HG03196 (cell line): ENCODE results near the gene WFDC8.

Experiments
- ATAC-seq: cut with Tn5 transposase; IDR thresholded peaks from one replicate; pipeline ENCODE4 v1.9.1; 2021; ENCODE audit not compliant: unreplicated experiment

Gene WFDC8

GRCh38 chr20:45550765-45551164, 28.3 kb downstream of the WFDC8 start:
- no peak for ATAC-seq

DNA sequence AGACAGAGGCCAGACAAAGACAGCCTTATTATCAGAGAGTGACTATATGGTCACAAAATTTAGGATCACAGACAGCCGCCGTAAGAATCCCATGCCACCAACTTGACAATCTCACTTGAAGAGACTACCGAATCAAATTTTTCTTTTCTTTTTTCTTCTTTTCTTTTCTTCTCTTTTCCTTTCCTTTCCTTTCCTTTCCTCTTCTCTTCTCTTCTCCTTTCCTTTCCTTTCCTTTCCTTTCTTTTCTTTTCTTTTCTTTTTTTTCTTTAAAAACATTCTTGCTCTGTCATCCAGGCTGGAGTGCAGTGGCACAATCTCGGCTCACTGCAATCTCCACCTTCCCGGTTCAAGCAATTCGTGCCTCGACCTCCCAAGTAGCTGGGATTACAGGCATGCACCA, 30.7 kb downstream of the WFDC8 start:
- ATAC-seq = no peak

DNA sequence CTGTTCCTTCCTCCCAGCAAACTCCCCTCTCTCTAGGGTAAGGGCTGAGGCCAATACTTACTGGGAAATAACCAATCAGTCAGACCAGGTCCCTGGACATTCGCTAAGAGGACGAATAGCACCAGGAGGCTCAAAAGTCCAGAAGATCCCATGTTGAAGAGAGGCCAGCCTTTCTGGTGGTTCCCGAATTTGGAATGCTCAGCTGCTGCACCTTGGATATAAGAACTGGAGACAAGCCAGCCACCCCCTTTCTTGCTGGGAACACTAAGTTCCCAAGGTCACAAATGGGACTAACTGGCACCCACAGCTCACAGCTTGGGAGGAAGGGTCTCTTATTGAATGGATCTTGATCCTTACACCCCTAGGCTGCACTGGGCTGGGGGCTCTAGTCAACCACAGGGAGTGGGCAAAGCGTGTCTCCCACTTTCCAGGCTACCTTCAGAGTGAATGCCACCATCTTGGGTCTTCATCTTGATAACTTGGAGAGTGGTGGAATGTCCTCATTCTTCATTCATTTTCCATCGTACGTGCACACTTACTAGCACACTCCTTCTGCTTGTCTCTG, 31.8 kb downstream of the WFDC8 start, which contains the start of gene EPPIN:
EPPIN (minus strand) TSS at position 196 of the 565 bp plus-strand sequence; CDS start at position 152, 44 bp downstream.
- no peak for ATAC-seq

DNA sequence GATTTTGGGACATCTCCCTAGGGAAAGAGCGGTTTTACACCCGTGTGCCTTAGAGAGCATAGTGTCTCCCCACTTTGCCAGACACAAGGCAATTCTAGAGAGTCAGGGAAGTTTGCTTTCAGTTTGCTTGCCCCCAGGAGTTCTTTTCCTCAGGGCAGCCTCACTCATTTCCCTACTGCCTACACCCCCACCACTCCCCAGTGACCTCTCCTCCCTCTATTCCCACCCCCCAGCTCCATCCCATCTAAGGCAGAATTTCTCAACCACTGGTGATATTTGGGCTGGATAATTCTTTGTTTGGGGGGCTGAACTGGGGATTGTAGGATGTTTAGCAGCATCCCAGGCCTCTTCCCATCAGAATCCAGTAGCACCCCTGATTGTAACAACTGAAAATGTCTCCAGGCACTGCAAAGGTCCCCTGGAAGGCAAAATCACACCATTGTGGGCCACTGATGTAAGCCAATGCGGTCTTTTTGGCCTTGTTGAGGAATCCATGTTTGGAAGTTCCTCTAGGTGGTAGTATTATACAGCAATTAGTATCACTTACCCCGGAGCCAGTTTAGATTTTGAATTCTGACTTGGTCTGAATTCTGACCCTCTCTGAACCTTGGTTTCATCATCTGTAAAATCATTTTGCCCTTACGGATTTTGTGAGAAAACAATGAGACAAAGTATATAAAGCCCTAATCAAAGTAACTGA, 33.2 kb downstream of the WFDC8 start:
- ATAC-seq = no peak

- no peak for ATAC-seq
These were observed 33.7 kb downstream of the WFDC8 start for GRCh38 chr20:45545351-45545750.

DNA sequence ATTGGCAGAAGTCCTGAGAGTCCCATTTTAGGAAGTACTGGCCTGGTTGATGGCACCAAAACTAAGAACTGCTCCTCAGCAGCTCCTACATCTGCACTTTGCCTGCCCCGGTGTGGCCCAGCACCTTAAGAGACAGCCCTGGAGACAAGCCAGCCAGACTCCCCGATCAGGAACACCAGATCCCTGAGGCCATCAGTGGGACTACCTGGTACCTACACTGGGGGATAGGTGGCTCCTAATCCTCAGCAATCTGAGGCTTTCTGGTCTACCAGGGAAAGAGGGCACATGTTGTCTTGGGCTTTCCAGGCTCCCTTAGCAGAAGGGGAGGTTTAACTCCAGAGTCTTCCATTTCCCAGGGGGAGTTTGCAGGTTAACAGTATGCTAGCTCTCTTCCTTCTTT, 39.7 kb downstream of the WFDC8 start, which contains the start of gene WFDC6:
WFDC6 (minus strand) TSS at position 101 of the 400 bp plus-strand sequence; CDS start at position 26, 75 bp downstream.
- no peak for ATAC-seq

GRCh38 chr20:45538209-45538799, 40.8 kb downstream of the WFDC8 start:
- no peak for ATAC-seq

DNA sequence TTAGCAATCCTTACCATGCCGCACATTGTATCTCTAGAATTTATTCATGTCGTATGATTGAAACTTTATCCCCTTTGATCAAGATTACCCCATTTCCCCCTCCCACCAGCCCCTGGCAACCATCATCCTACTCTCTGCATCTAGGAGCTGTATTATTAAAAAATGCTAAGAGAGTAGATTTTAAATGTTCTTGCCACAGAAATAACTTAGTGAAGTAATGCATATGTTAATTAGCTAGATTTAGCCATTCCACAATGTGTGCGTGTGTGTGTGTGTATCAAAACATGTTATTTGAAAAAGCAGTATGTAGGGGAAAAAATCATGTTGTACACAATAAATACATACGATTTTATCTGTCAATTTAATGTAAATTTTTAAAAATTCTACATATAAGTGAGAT, 51.8 kb downstream of the WFDC8 start:
- no peak for ATAC-seq

- no peak for ATAC-seq
These were observed 55.3 kb downstream of the WFDC8 start for GRCh38 chr20:45523821-45524220.

GRCh38 chr20:45518282-45518681, 60.8 kb downstream of the WFDC8 start:
- ATAC-seq = no peak

- ATAC-seq = no peak
These were observed 63.8 kb downstream of the WFDC8 start, which contains the start of gene SPINT3 for GRCh38 chr20:45515147-45515913. SPINT3 (minus strand) TSS chr20:45515622; CDS start chr20:45515608, 14 bp downstream.

GRCh38 chr20:45510242-45510862, 68.7 kb downstream of the WFDC8 start:
- no peak for ATAC-seq

DNA sequence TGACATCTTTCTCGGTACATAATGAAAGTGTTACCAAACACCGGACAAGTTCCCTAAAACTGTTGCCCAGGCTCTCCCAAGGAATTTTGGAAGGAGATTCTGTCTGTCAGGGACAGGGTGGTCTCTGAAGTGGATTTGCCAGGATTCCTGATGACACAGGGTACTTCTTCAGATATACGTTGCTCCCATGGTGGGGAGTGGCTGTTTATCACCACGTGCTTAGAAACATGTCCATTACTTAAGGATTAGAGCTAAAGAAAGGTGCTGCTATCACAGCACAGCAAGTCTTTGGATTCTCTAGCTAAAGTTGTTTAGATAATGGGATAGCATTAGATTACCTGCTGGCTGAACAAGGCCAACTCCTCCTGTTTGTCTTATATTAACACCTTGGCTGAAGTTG, 70.0 kb downstream of the WFDC8 start:
- no peak for ATAC-seq

GRCh38 chr20:45508068-45508886, 70.8 kb downstream of the WFDC8 start:
- no peak for ATAC-seq

DNA sequence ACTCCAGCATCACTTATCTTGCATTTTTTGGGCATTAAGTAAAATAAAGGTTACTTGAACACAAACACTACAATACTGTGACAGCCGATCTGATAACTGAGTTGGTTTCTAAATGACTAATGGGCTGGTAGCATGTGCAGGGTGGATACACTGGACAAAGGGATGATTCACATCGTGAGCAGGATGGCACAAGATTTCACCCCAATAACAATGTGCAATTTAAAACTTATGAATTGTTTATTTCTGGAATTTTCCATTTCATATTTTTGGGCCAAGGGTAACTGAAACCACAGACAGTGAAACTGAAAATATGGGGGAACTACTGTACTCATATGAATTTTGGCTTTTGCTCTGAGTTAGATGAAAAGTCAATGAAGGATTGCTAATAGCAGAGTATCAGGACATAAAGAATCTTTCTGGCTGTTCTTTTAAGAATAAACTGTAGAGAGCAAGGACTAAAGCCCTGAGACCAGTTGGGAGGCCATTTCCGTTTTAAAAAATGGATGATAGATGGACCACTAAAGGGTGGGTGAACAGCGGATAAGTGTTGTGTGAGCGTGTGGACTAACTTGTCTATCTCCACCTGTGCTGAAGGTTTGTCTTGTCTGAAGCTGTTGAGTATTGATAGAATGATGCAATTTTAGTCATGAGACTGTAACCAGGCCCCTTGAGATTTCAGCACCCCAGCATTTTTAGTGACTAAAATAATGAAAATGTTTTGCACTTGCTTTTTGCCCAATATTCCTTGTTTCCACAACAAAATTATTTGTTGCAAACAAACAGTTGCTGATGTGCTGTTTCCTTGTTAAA, 71.9 kb downstream of the WFDC8 start:
- ATAC-seq = no peak

DNA sequence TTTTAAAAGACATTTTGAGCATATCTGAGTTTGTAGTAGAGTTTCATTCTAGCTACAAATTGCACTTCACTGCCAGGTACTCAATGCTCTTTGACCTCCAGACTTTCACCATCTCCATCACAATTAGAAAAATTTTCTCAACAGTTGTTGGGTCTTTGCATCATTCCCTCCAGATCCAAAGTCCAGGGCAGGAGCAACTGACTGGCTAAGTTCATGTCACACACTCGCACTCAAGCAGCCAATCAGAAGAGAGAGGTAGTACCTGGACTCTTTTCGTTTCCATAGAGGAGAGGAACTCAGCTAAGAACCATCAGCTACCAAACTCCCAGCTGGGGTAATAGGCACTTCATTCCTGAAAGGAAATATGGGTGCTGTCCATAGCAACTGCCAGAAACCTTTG, 72.7 kb downstream of the WFDC8 start:
- no peak for ATAC-seq

DNA sequence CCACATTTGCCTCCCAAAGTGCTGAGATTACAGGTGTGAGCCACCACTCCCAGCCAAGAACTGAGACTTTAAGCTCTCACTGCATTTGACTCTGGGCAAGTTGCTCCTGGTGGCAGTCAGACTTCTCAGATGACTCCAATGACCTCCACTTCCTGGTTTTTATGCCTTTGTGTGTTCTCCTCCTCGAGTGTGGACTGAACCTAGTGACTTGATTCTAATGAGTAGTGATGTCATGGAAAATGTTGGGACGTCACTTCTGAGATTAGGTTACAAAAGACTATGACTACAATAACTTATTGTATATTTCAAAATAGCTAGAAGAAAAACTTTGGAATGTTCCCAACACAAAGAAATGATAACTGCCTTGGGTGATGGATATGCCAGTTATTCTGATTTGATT, 75.7 kb downstream of the WFDC8 start:
- ATAC-seq = no peak

DNA sequence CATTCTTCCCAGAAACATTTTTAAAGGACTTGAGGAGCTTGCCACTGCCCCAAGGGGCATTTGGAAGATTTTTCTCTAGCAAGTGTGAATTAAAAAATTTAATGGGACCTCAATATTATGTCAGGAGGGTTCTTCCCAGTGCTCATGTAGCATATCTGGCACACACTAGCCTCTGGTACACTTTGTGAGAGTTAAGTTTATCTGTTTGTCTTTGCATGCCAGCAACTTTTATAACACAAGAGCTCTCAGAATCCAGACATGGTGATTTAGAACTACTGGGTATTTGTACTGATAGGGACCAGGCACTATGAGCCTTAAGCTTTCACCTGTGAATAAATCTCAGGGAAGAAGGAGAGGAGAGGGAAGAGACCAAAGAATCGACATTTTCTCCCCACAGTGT, 76.5 kb downstream of the WFDC8 start:
- no peak for ATAC-seq
